SIG-M5 (cell line): ENCODE measurements around the gene GRAMD2B.
"Not testable (repeated sequence)": the region's sequence is repeated elsewhere in the genome, so short reads cannot be mapped to it uniquely, and the experiment has no call there.

Experiments
- DNase-seq: peaks from one replicate; lab custom pipeline; 2025; lab: John Stamatoyannopoulos, UW

Gene GRAMD2B

GRCh38 chr5:126413856-126414255 is 9.4 kb upstream of the GRAMD2B start:
- DNase-seq, result no peak

GRCh38 chr5:126414874-126415502 is 8.2 kb upstream of the GRAMD2B start:
- DNase-seq, result no peak

DNA sequence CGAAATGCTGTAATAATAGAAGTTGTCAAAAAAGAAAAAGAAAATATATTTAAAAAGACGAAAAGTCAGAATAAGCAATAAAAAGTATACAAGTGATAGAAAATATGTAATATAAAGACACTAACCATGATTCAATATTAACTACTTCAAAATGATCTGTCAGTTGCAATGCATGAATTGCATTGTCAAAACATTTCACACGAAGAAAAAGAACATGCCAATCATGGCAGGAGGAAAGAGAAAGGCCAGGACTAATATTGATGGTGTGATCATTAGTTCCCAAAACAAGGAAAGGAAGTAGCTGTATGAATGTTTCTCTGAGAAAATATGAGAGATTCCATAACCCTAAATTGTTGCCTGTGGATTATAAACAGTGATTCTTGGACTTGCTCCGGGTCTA is 7.4 kb upstream of the GRAMD2B start:
- no peak for DNase-seq

DNA sequence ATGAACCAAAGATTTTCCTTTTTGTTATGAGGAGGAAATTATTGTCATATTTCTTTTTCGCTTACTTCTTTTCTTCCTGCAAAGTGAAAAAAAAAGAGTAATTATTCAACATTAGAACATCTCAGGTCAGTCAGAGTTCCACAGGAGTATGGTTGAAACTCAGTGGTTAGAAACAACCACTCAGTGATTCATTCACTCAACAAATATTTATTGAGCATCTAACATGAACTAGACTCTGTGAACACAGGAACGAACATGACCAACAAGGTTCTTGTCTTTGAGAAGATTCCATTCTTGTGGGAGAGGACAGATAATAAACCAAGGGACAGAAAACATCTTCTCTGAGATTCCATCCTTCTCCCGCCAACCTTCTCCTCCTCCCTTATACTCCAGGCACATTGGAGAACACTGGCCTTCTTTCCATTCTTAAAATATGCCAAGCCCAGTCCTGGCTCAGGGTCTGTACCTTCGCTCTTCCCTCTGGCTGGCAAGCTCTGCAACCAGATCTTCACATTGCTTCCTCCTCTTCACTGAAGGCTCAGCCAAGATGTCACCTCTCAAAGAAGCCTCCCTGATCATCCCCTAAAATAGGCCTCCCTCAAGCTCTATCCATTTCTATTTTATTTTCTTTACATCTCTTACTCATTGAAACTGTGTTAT is 6.8 kb upstream of the GRAMD2B start:
- DNase-seq, result no peak

DNA sequence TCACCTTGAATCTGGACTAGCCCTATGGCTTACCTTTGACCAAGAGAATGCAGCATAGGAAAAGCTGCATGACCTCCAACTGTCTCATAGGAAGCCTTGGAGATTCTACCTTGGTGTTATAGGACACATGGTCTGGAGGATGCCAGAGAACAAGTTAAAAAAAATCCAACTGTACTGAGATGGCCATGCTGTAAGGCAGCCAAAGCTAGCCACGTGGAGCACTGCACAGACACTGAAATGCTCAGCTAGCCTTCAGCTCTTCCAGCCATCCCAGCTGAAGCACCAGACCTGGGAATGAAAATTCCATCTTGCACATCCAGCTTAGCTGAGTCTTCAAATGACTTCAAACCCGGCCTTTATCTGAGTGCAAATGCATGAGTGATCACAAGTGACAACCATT is 6.0 kb upstream of the GRAMD2B start:
- no peak for DNase-seq

DNA sequence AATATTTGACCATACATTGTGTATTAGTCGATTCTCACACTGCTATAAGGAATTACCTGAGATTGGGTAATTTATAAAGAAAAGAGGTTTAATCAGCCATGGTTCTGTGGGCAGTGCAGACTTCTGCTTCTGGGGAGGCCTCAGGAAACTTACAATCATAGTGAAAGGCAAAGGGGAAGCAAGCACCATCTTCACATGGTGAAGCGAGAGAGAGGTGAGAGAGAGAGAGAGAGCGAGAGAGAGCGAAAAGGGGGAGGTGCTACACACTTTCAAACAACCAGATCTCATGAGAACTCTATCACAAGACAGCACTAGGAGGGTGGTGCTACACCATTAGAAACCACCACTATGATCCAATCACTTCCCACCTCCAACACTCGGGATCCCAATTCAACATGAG is 4.1 kb upstream of the GRAMD2B start:
- DNase-seq, result no peak

GRCh38 chr5:126428421-126428820 is 5.2 kb downstream of the GRAMD2B start:
- DNase-seq, result no peak

DNA sequence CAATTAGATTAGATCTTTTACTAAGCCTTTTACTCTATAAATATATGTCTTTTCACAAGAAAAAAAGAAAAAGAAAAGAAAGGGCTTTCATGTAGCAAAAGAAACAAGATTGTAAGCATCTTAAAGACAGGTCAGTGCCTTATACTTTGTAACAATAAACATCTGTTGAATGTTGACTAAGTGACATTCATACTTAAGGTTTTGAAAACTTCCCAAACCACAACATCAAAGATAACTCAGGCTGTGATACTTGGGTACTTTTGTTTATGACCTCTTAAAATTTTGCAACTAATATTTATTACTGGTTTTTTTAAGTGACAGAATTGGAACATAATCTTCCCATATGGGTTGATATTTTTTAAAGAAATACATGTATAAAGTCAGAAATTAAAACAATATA is 7.4 kb downstream of the GRAMD2B start:
- DNase-seq, result no peak

- no peak for DNase-seq
These were observed 10.5 kb downstream of the GRAMD2B start for GRCh38 chr5:126433701-126434100.

DNA sequence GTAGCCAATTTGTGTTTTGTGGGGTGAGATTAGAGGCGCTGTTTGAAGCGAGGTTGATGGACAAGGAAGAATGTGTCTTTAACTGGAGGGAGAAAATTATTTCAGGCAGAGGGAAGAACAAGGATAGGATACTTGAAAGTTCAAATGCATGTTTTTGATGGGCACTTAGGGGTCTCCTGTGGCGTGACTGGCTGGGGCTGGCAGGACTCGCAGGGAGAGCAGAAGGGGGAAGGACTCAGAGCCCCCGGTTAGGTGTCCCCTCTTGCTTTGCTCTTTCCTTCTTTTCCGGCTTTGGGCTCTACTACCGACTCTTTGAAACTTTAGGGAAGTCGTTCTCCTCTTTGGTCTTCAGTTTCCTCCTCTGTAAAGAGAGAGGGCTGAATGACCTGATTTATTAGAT is 12.1 kb downstream of the GRAMD2B start:
- DNase-seq, result no peak

- no peak for DNase-seq
These were observed 12.5 kb downstream of the GRAMD2B start for GRCh38 chr5:126435714-126436113.

DNA sequence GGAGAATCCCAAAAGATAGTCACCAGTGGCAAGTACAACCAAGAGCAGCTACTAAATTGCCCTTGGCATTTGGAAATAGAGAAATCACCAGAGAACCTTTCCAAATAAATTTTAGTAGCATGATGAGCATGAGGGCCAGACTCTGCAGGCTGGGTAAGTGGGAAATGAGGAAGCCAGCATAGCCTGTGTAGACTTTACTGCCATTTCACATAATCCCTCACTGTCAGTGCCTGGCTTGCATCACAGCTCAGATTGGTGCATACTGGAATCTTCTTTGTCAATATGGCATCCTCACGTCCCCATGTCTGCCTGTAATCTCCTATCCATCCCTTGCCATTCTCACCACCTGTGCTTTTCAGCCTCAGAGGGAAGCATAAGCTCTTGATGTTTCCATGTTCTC is 14.5 kb downstream of the GRAMD2B start:
- DNase-seq, result no peak

DNA sequence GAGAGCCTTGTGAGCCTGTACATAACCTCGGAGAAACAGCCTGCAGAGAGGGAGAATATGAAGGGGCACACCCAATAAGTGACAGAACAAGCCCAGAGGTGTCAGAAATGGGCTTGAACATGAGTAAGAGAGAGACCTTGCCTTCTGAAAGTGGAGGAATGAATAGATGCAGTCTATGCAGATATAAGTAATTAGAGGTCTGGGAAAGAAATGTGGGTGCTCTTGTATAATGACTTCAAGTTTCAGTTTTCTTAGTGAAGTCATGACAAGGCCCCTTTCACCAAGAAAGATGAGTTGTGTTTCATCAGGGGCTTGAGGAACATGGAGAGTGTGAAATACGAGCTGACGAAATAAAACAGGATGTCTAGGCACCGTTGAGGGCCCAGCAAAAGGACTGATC is 15.1 kb downstream of the GRAMD2B start:
- DNase-seq, result no peak

DNA sequence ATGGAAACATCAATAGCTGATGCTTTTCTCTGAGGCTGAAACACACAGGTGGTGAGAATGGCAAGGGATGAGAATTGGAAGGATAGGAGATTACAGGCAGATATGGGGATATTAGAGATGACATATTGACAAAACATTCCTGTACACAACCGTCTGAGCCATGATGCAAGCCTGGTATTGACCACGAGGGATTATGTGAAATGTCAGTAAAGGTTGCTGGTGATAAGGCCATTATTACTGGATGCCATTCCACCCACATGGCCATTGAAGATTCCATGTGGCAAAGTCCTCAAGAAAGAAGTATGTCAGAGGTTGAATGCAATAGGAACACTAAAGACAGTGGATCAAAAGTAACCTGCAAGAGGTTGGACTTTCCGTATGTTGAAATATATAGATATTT is 15.7 kb downstream of the GRAMD2B start:
- no peak for DNase-seq

DNA sequence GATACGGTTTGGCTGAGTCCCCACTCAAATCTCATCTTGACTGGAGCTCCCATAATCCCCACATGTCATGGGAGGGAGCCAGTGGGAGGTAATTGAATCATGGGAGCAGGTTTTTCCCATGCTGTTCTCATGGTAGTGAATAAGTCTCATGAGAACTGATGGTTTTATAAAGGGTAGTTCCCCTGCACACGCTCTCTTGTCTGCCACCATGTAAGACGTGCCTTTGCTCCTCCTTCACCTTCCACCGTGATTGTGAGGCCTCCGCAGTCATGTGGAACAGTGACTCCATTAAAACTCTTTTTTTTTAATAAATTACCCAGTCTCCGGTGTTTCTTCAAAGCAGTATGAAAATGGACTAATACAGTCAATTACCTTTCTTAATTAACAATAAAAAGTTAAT is 16.5 kb downstream of the GRAMD2B start:
- DNase-seq, result not testable (repeated sequence)

GRCh38 chr5:126441230-126441629 is 18.0 kb downstream of the GRAMD2B start:
- no peak for DNase-seq

DNA sequence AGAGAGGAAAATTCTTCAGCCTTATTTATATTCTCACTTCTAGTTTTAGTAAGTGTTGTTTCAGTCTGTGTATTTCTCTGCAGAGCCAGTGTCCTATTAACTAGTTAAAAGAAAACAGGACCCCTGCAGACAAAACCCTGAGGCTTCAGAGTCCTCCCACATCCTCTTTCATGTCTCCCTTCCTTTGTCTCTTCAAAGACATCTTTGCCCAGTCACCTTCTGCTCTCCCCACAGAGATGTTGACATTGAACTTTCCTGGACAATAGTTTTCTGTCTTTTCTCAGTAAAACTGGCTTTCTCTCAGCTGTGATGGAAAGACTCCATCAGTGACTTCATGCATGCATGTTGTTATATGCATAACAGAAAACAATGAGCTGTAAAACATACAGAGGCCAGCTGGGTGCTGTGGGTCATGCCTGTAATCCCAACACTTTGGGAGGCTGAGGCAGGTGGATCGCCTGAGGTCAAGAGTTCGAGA is 20.2 kb downstream of the GRAMD2B start:
- DNase-seq, result no peak

DNA sequence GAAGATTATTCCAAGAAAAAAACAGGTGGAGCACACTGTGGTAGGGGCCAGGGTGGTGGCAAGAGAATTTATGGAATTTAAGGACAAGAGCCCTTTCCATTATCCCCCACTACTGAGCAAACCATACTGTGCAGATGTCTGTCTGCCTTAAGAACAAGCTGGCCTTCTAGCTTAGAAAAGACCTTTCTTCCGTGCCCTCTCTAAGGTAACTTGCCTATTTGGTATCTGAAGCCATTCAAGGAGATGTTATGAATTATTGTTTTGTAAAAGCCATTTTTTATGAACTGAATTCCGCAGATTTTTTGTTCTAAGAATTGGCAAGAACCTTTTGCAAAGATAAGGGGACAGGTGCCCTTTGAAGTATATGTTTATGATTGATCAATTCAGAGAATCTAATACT is 20.9 kb downstream of the GRAMD2B start:
- DNase-seq, result no peak

DNA sequence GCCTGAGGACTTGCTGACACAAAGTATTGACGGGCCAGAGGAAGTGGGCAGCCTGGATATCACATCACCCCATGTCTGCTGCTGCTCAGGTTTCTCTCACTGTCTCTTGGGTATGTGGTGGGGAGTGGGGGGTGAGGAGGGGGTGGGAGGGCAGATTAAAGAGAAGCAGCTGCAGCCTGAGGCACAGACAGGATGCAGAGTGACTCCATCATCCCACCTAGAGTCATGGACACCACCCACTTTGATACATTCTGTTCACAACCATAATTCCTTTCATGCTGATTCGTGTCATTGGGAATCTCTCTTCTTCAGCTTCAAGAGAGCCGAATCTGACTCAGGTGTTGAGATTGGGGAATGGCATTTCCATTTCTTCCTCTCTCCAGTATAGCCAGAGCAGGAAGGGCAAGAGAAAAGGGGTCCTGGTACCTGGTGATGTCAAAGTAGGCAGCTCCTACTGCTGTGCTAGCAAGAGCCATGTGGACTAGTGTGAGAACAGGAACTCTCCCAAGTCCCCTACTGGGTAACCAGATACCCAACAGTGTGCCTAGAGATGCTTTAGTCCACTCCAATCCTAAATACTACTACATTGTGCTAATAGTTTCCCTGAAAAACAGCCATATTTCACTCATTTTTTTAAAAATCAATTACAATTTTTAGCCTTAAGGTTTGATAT is 22.4 kb downstream of the GRAMD2B start:
- DNase-seq, result no peak

DNA sequence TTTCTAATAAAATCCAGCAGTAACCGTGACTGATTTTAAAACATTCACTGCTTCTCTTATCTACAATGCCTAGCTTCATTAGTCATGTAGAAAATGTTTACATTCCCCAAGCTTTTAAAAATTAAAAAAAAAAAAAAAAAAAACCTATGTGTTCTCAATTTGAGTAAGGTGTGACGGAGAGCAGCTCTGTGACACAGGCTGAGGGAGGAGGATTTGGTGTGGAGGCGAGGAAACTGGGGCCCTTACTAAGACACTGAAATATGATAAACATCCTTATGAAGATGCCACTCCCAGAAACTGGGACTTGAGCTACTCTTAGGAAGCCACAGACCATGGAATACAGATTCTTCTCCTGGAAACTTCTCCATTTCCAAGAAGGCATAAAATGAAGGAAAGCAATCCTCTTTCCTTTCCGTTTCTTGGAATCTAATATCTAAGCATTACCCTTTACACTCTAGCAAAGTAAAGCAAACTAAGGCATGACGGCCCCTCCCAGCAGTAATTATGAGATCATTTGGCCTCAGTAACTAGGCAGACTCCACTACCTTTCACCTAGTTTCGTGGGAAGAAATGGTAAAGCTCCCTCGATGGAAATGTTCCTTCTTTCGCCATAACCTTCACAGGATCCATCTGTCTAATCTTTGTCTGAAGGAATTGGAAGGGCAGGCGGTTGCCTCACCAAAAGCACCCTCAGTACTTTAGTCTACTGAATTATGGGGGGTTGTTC is 23.5 kb downstream of the GRAMD2B start:
- no peak for DNase-seq

GRCh38 chr5:126448720-126449119 is 25.5 kb downstream of the GRAMD2B start:
- no peak for DNase-seq

DNA sequence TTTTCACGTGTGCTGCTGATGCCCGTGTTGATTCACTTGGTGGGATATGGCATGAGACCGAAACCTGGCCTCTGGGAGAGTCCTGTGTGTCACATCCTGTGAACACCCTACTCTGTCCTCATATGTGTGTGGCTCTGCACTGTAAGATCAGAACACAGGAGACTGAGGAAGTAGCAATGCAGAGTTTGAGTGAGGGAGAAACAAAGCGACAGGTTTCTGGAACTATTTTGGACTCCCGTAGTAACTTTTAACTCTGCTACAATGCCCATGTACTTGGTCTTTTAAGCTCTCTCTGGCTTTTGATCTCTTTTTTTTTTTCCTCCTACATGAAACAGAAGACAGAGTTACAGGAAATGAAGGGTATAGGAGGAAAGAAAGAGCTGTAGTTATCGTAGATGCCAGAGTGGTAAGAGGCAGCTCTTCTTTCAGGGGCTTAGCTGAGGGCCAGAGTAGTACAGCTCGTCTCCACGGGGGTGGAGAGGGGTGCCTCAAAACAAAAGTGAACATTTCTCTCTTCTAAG is 26.6 kb downstream of the GRAMD2B start:
- no peak for DNase-seq

DNA sequence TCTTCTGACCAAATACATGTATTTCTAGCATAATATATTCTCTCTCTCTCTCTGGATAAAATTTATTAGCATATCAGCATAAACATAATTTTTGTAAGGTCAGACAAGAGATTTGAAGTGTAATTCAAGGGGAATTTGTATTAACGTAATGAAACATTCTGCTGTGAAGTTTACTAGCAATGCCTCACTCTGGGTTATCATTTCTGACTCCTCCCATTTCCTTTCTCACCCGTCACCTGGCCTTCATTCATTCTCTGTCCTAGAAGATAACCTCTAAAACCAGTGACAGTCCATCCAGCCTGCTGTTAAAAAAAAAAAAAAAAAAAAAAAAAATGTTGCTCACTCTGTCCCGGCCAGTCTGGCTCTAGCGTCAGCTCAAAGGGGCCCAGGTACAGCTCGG is 27.1 kb downstream of the GRAMD2B start:
- no peak for DNase-seq
